Astrocyte of the spinal cord (primary cell): ENCODE results near the gene GJB4.
A peak's percentile ranks its signal among the peaks of the same experiment; 100 is the strongest.

Source experiments
- DNase-seq: peaks from one replicate; pipeline ENCODE4 v3.0.0; 2011; ENCODE audit warnings: low read depth, low spot score
- H3K4me3 ChIP-seq: 2 replicates; pipeline ENCODE4 v1.5.1; 2011; ENCODE audit warnings: low read depth, mild to moderate bottlenecking, low read length, moderate library complexity
- CTCF ChIP-seq: IDR thresholded peaks from 2 replicates; pipeline ENCODE4 v1.5.1; 2012; ENCODE audit warnings: low read depth, mild to moderate bottlenecking, low read length, inconsistent platforms
- in situ Hi-C: cut with HindIII; loops from 2 replicates; pipeline ENCODE4 v1.10.0; 2017; ENCODE audit warnings: low sequenced_read_pairs

Gene GJB4

GRCh38 chr1:34739613-34740012, 19.9 kb upstream of the GJB4 start:
- in situ Hi-C loops = no loop called here
- TF ChIP-seq CTCF = no peak
- DNase-seq = no peak
- H3K4me3 ChIP-seq = no peak overlapping the region

GRCh38 chr1:34740161-34740868, 19.2 kb upstream of the GJB4 start:
- no peak for TF ChIP-seq CTCF
- peak; percentile 1 for DNase-seq
- H3K4me3 ChIP-seq = no peak overlapping the region
- in situ Hi-C loops = no loop called here

GRCh38 chr1:34742667-34743270, 16.8 kb upstream of the GJB4 start:
- in situ Hi-C loops = no loop called here
- DNase-seq = peak; percentile 61
- no peak overlapping the region for H3K4me3 ChIP-seq
- peak; percentile 99 for TF ChIP-seq CTCF

GRCh38 chr1:34743775-34744174, 15.8 kb upstream of the GJB4 start:
- no peak for DNase-seq
- in situ Hi-C loops = no loop called here
- TF ChIP-seq CTCF = no peak
- H3K4me3 ChIP-seq = no peak overlapping the region

GRCh38 chr1:34744851-34745250, 14.7 kb upstream of the GJB4 start:
- TF ChIP-seq CTCF = no peak
- no peak for DNase-seq
- no peak overlapping the region for H3K4me3 ChIP-seq
- in situ Hi-C loops = no loop called here

- no peak for DNase-seq
- no peak for TF ChIP-seq CTCF
- in situ Hi-C loops = no loop called here
- no peak overlapping the region for H3K4me3 ChIP-seq
These were observed 13.9 kb upstream of the GJB4 start for GRCh38 chr1:34745666-34746065.
